OCI-LY1 (cell line): ENCODE data around the gene ARID5A.

ENCODE experiments used
- H2AFZ ChIP-seq: fragments of 200-600 bp; sonication (generic), shearing (Covaris generic); 2 replicates; pipeline ENCODE4 v1.6.0; 2014; ENCODE audit warnings: antibody characterized with exemption, mild to moderate bottlenecking, low read length
- H3F3A ChIP-seq: fragments of 200-600 bp; sonication (generic), shearing (Covaris generic); 2 replicates; pipeline ENCODE4 v1.6.0; 2014; ENCODE audit warnings: mild to moderate bottlenecking, antibody characterized with exemption, low read length, moderate library complexity; ENCODE audit not compliant: insufficient read depth
- H3K27ac ChIP-seq: fragments of 200-600 bp; sonication (generic); 2 replicates; pipeline ENCODE4 v1.5.1; 2014; ENCODE audit warnings: low read length, mixed run types, mild to moderate bottlenecking, low read depth; ENCODE audit not compliant: poor library complexity, severe bottlenecking
- H3K27me3 ChIP-seq: fragments of 200-600 bp; sonication (generic); 2 replicates; pipeline ENCODE4 v1.6.0; 2014; ENCODE audit warnings: antibody characterized with exemption, mild to moderate bottlenecking, low read length, moderate library complexity; ENCODE audit not compliant: insufficient read depth
- H3K36me3 ChIP-seq: fragments of 200-600 bp; sonication (generic); 2 replicates; pipeline ENCODE4 v1.6.1; 2014; ENCODE audit warnings: mild to moderate bottlenecking, antibody characterized with exemption, low read length, moderate library complexity, mixed read lengths; ENCODE audit not compliant: insufficient read depth
- H3K4me1 ChIP-seq: fragments of 200-600 bp; sonication (generic); 2 replicates; pipeline ENCODE4 v1.5.1; 2014; ENCODE audit warnings: mild to moderate bottlenecking, low read length, moderate library complexity; ENCODE audit not compliant: insufficient read depth, severe bottlenecking
- H3K4me2 ChIP-seq: fragments of 200-600 bp; sonication (generic), shearing (Covaris generic); 2 replicates; pipeline ENCODE4 v1.6.1; 2014; ENCODE audit warnings: low read length
- H3K4me3 ChIP-seq: fragments of 200-600 bp; sonication (generic); 2 replicates; pipeline ENCODE4 v1.5.1; 2014; ENCODE audit warnings: low read length, low read depth, mild to moderate bottlenecking, mixed read lengths; ENCODE audit not compliant: poor library complexity, severe bottlenecking
- H3K79me2 ChIP-seq: fragments of 200-600 bp; shearing (Covaris generic); 2 replicates; pipeline ENCODE4 v1.6.1; 2016; ENCODE audit warnings: mixed run types, low read length, mixed read lengths; ENCODE audit not compliant: insufficient read depth
- H3K9ac ChIP-seq: fragments of 200-600 bp; sonication (generic), shearing (Covaris generic); 2 replicates; pipeline ENCODE4 v1.6.1; 2014; ENCODE audit warnings: mild to moderate bottlenecking, low read length, mixed read lengths
- H3K9me2 ChIP-seq: fragments of 200-600 bp; sonication (generic), shearing (Covaris generic); 2 replicates; pipeline ENCODE4 v1.6.1; 2014; ENCODE audit warnings: low read depth, mild to moderate bottlenecking, low read length, mixed read lengths
- H3K9me3 ChIP-seq: fragments of 200-600 bp; shearing (Covaris generic); 2 replicates; pipeline ENCODE4 v1.6.1; 2014; ENCODE audit warnings: low read length, mixed read lengths
- H4K20me1 ChIP-seq: fragments of 200-600 bp; sonication (generic), shearing (Covaris generic); 2 replicates; pipeline ENCODE4 v1.6.0; 2016; ENCODE audit warnings: mild to moderate bottlenecking, low read length; ENCODE audit not compliant: insufficient read depth
- CTCF ChIP-seq: fragments of 200-600 bp; sonication (generic), shearing (Covaris generic); IDR thresholded peaks from 2 replicates; pipeline ENCODE4 v1.5.1; 2017; ENCODE audit warnings: mild to moderate bottlenecking, antibody characterized with exemption, low read length, moderate library complexity, mixed read lengths
- EZH2 ChIP-seq: fragments of 200-600 bp; sonication (generic), shearing (Covaris generic); IDR thresholded peaks from 2 replicates; pipeline ENCODE4 v1.8.0; 2017; ENCODE audit warnings: borderline replicate concordance, mixed run types, mild to moderate bottlenecking, antibody characterized with exemption, low read length, moderate library complexity, mixed read lengths

ARID5A gene

GRCh38 chr2:96507957-96508520, 28.5 kb upstream of the ARID5A start:
- Histone ChIP-seq H3F3A (no peaks in the 10 kb centered on the region), H3K79me2 (no peaks in the 10 kb centered on the region), H3K9ac (no peak overlapping the region; the same call in 1 of the 2 replicates), H3K27ac (no peak overlapping the region), H3K36me3 (no peaks in the 10 kb centered on the region), H3K9me2 (no peaks in the 10 kb centered on the region), H3K27me3 (no peaks in the 10 kb centered on the region), H3K9me3 (no peaks in the 10 kb centered on the region), H4K20me1 (no peaks in the 10 kb centered on the region), H3K4me3 (peak overlapping the region; percentile 44), H3K4me2 (peak overlapping the region; percentile 65), H3K4me1 (peaks cover 16% of the 10 kb centered on the region), H2AFZ (no peak overlapping the region)
- TF ChIP-seq CTCF (peak; percentile 95), EZH2 (no peak)

- Histone ChIP-seq H3K27ac (no peak overlapping the region), H3K36me3 (no peaks in the 10 kb centered on the region), H3K9ac (no peak overlapping the region), H3K27me3 (no peaks in the 10 kb centered on the region), H3K9me3 (no peaks in the 10 kb centered on the region), H3K79me2 (no peaks in the 10 kb centered on the region), H3K9me2 (no peaks in the 10 kb centered on the region), H3K4me2 (peak overlapping the region; percentile 65; the same call in 1 of the 2 replicates), H3F3A (no peaks in the 10 kb centered on the region), H4K20me1 (no peaks in the 10 kb centered on the region), H3K4me1 (peaks cover 16% of the 10 kb centered on the region), H3K4me3 (no peak overlapping the region), H2AFZ (no peak overlapping the region)
- TF ChIP-seq EZH2 (no peak), CTCF (no peak)
Observed at GRCh38 chr2:96508521-96509113, 27.9 kb upstream of the ARID5A start.

GRCh38 chr2:96509114-96509846, 27.3 kb upstream of the ARID5A start:
- H2AFZ ChIP-seq: no peak overlapping the region
- no peaks in the 10 kb centered on the region for H3K27me3 ChIP-seq
- no peaks in the 10 kb centered on the region for H4K20me1 ChIP-seq
- H3K27ac ChIP-seq: no peak overlapping the region
- H3K9ac ChIP-seq: no peak overlapping the region; the same call in 1 of the 2 replicates
- no peaks in the 10 kb centered on the region for H3K79me2 ChIP-seq
- H3F3A ChIP-seq: no peaks in the 10 kb centered on the region
- peaks cover 16% of the 10 kb centered on the region for H3K4me1 ChIP-seq
- no peaks in the 10 kb centered on the region for H3K9me3 ChIP-seq
- H3K9me2 ChIP-seq: no peaks in the 10 kb centered on the region
- H3K4me3 ChIP-seq: peak overlapping the region; percentile 18
- H3K36me3 ChIP-seq: no peaks in the 10 kb centered on the region
- H3K4me2 ChIP-seq: peak overlapping the region; percentile 60
- TF ChIP-seq CTCF (peak; percentile 92), EZH2 (no peak)
